H1 (cell line): ENCODE results near the gene SLC38A1. TPM values are rescaled to one million over a fixed set of nuclear protein-coding genes. Genes with fewer than 3 reads are reported as not detected.

Experiments used
- CTCF ChIA-PET: fragments of 300-600 bp; sonication (Branson Sonifier 250); formaldehyde crosslinking; loops from one replicate; lab custom pipeline; 2021; ENCODE audit not compliant: partially characterized antibody; lab: Charles Lee
- POLR2A ChIA-PET: fragments of 300-600 bp; sonication (Branson Sonifier 250); formaldehyde crosslinking; loops from one replicate; lab custom pipeline; 2021; ENCODE audit warnings: inconsistent platforms; ENCODE audit not compliant: partially characterized antibody; lab: Charles Lee
- DNase-seq, 2 experiments: peaks; one replicate each; pipeline versions ENCODE4 v3.0.0 to v3.0.0-alpha.2; 2010 to 2022; ENCODE audit warnings: low spot score in 2 of 2, low read depth in 1 of 2, mixed read lengths in 1 of 2
- FAIRE-seq: peaks from 2 replicates; lab custom pipeline; 2011; peaks lifted over from hg19 to GRCh38; lab: Jason Lieb, UNC
- H2AFZ ChIP-seq: 2 replicates; pipeline ENCODE4 v1.8.1; 2012; ENCODE audit warnings: low read length, inconsistent platforms
- H2AK5ac ChIP-seq: 2 replicates; pipeline ENCODE4 v1.6.1; 2013; ENCODE audit warnings: low read depth, low read length
- H2BK120ac ChIP-seq: replicated peaks from 2 replicates; pipeline ENCODE3; 2013; ENCODE audit warnings: low read depth, low read length, inconsistent platforms
- H2BK12ac ChIP-seq: 2 replicates; pipeline ENCODE4 v1.6.1; 2013; ENCODE audit warnings: low read depth, low read length
- H2BK15ac ChIP-seq: 2 replicates; pipeline ENCODE4 v1.6.1; 2013; ENCODE audit warnings: low read length
- H2BK20ac ChIP-seq: 2 replicates; pipeline ENCODE4 v1.6.1; 2013; ENCODE audit warnings: low read length
- H2BK5ac ChIP-seq: 2 replicates; pipeline ENCODE4 v1.6.1; 2013; ENCODE audit warnings: low read depth, low read length
- H3K14ac ChIP-seq: 2 replicates; pipeline ENCODE4 v1.6.1; 2013; ENCODE audit warnings: inconsistent platforms; ENCODE audit not compliant: insufficient read length
- H3K18ac ChIP-seq: 2 replicates; pipeline ENCODE4 v1.6.1; 2013; ENCODE audit warnings: low read length; ENCODE audit errors: extremely low read depth
- H3K23ac ChIP-seq: 2 replicates; pipeline ENCODE4 v1.6.1; 2013; ENCODE audit warnings: inconsistent platforms; ENCODE audit not compliant: insufficient read length
- H3K23me2 ChIP-seq: 2 replicates; pipeline ENCODE4 v1.6.1; 2013; ENCODE audit warnings: low read depth, low read length
- H3K27ac ChIP-seq: 2 replicates; pipeline ENCODE4 v1.6.1; 2011; ENCODE audit warnings: low read depth, low read length, inconsistent platforms
- H3K27me3 ChIP-seq, 4 experiments: replicated peaks in 1 of 4; 1 replicate in 1 of 4; 2 replicates in 3 of 4; pipeline versions ENCODE4 v1.6.1 to v1.8.1; 2011 to 2013; ENCODE audit warnings: low read length in 3 of 4, mild to moderate bottlenecking in 3 of 4, inconsistent platforms in 2 of 4, mixed read lengths in 2 of 4, moderate library complexity in 1 of 4; ENCODE audit not compliant: control insufficient read depth in 3 of 4, insufficient read depth in 3 of 4; ENCODE audit errors: extremely low read depth in 1 of 4
- H3K36me3 ChIP-seq, 4 experiments: 2 replicates each; pipeline versions ENCODE4 v1.6.1 to v1.8.1; 2011 to 2013; ENCODE audit warnings: mild to moderate bottlenecking in 4 of 4, low read length in 3 of 4, moderate library complexity in 2 of 4, control low read depth in 1 of 4, inconsistent platforms in 1 of 4; ENCODE audit not compliant: insufficient read depth in 4 of 4, control insufficient read depth in 2 of 4
- H3K4ac ChIP-seq: replicated peaks from 2 replicates; pipeline ENCODE3; 2013; ENCODE audit warnings: low read length, low read depth, mixed read lengths, inconsistent platforms; ENCODE audit not compliant: insufficient read length
- H3K4me1 ChIP-seq, 4 experiments: replicated peaks in 1 of 4; 1 replicate in 1 of 4; 2 replicates in 3 of 4; pipeline versions ENCODE4 v1.6.1 to v1.8.1; 2011 to 2013; ENCODE audit warnings: low read length in 3 of 4, inconsistent platforms in 2 of 4, mixed read lengths in 1 of 4; ENCODE audit not compliant: insufficient read depth in 4 of 4, control insufficient read depth in 3 of 4
- H3K4me2 ChIP-seq, 2 experiments: 2 replicates each; pipeline versions ENCODE4 v1.6.1 to v1.8.1; 2011 to 2013; ENCODE audit warnings: low read depth in 2 of 2, low read length in 2 of 2, control low read depth in 1 of 2, inconsistent platforms in 1 of 2, mild to moderate bottlenecking in 1 of 2; ENCODE audit not compliant: insufficient read depth in 1 of 2
- H3K4me3 ChIP-seq, 4 experiments: fragments of 200-600, 300-600 bp in 1 of 4; sonication (generic), shearing (Covaris generic), sonication (Bioruptor Twin) in 1 of 4; 2 replicates each; pipeline versions ENCODE4 v1.5.1 to v1.8.1; 2011 to 2016; ENCODE audit warnings: low read length in 4 of 4, low read depth in 3 of 4, control low read depth in 2 of 4, inconsistent platforms in 2 of 4, mild to moderate bottlenecking in 2 of 4, mixed read lengths in 1 of 4, moderate library complexity in 1 of 4; ENCODE audit not compliant: insufficient read depth in 2 of 4; ENCODE audit errors: extremely low read depth in 1 of 4
- H3K56ac ChIP-seq: replicated peaks from 2 replicates; pipeline ENCODE3; 2013; ENCODE audit warnings: low read depth, mild to moderate bottlenecking, mixed read lengths, low read length, inconsistent platforms; ENCODE audit not compliant: insufficient read length
- H3K79me1 ChIP-seq: 2 replicates; pipeline ENCODE4 v1.6.1; 2013; ENCODE audit warnings: low read depth, low read length, control low read depth
- H3K79me2 ChIP-seq, 2 experiments: 2 replicates each; pipeline versions ENCODE4 v1.6.1 to v1.8.1; 2012 to 2013; ENCODE audit warnings: low read length in 2 of 2, mild to moderate bottlenecking in 2 of 2, inconsistent platforms in 1 of 2; ENCODE audit not compliant: insufficient read depth in 2 of 2, control insufficient read depth in 1 of 2
- H3K9ac ChIP-seq, 4 experiments: replicated peaks in 1 of 4; 1 replicate in 1 of 4; 2 replicates in 3 of 4; pipeline versions ENCODE4 v1.6.1 to v1.8.1; 2011 to 2013; ENCODE audit warnings: low read depth in 3 of 4, low read length in 3 of 4, control low read depth in 2 of 4, mild to moderate bottlenecking in 2 of 4, moderate library complexity in 2 of 4, inconsistent platforms in 1 of 4; ENCODE audit errors: extremely low read depth in 1 of 4
- H3K9me3 ChIP-seq, 2 experiments: 2 replicates each; pipeline versions ENCODE4 v1.6.1 to v1.8.1; 2012 to 2013; ENCODE audit warnings: mild to moderate bottlenecking in 2 of 2, moderate library complexity in 2 of 2, control low read depth in 1 of 2, inconsistent platforms in 1 of 2, low read depth in 1 of 2, low read length in 1 of 2, mixed read lengths in 1 of 2; ENCODE audit not compliant: insufficient read depth in 2 of 2
- H4K20me1 ChIP-seq, 2 experiments: replicated peaks in 1 of 2; 2 replicates each; pipeline versions ENCODE3 to v1.8.1; 2011 to 2013; ENCODE audit warnings: inconsistent platforms in 2 of 2, low read length in 2 of 2, mild to moderate bottlenecking in 1 of 2; ENCODE audit not compliant: insufficient read depth in 2 of 2, control insufficient read depth in 1 of 2
- H4K5ac ChIP-seq: 2 replicates; pipeline ENCODE4 v1.6.1; 2013; ENCODE audit warnings: low read length, low read depth, mixed read lengths, inconsistent platforms; ENCODE audit not compliant: insufficient read length
- H4K8ac ChIP-seq: 2 replicates; pipeline ENCODE4 v1.8.0; 2013; ENCODE audit warnings: mild to moderate bottlenecking, moderate library complexity, low read length, inconsistent platforms; ENCODE audit not compliant: insufficient read depth; ENCODE audit errors: extremely low read depth
- H4K91ac ChIP-seq: replicated peaks from 2 replicates; pipeline ENCODE3; 2013; ENCODE audit warnings: low read length, mixed read lengths, inconsistent platforms; ENCODE audit not compliant: insufficient read length
- CBX5 ChIP-seq: fragments of 300-800, 300-1000 bp; sonication (generic); IDR thresholded peaks from 2 replicates; pipeline ENCODE4 v1.7.1; 2016; ENCODE audit warnings: antibody characterized with exemption, low read length, low read depth
- CHD1 ChIP-seq: IDR thresholded peaks from 2 replicates; pipeline ENCODE4 v1.6.1; 2012; ENCODE audit warnings: low read depth, low read length, improper control_type of control experiment
- CTCF ChIP-seq, 3 experiments: IDR thresholded peaks; 1 replicate in 2 of 3; 2 replicates in 1 of 3; pipeline versions ENCODE4 v1.5.1 to v1.6.1; 2011; ENCODE audit warnings: low read length in 3 of 3, mild to moderate bottlenecking in 3 of 3, inconsistent platforms in 2 of 3, low read depth in 1 of 3, moderate library complexity in 1 of 3; ENCODE audit not compliant: insufficient read depth in 1 of 3; ENCODE audit errors: control extremely low read depth in 1 of 3
- HDAC2 ChIP-seq, 2 experiments: fragments of 300-600 bp in 1 of 2; sonication (generic) in 1 of 2; IDR thresholded peaks; 2 replicates each; pipeline ENCODE4 v1.6.1; 2011 to 2012; ENCODE audit warnings: low read depth in 2 of 2, low read length in 2 of 2, mild to moderate bottlenecking in 2 of 2, moderate library complexity in 2 of 2, borderline replicate concordance in 1 of 2, inconsistent platforms in 1 of 2
- KDM4A ChIP-seq: IDR thresholded peaks from one replicate; pipeline ENCODE4 v1.7.1; 2012; ENCODE audit warnings: low read depth, mild to moderate bottlenecking, moderate library complexity, low read length, inconsistent platforms; ENCODE audit not compliant: severe bottlenecking
- NANOG ChIP-seq: IDR thresholded peaks from 2 replicates; pipeline ENCODE4 v1.6.1; 2011; ENCODE audit warnings: low read length, low read depth, mild to moderate bottlenecking, inconsistent platforms; ENCODE audit not compliant: insufficient read depth, poor library complexity, severe bottlenecking
- POLR2AphosphoS5 ChIP-seq: IDR thresholded peaks from 2 replicates; pipeline ENCODE4 v1.6.1; 2011; ENCODE audit warnings: low read depth, low read length
- SIN3A ChIP-seq, 2 experiments: IDR thresholded peaks in 1 of 2; conservative IDR thresholded peaks in 1 of 2; 2 replicates each; pipeline ENCODE4 v1.6.1; 2011 to 2012; ENCODE audit warnings: low read length in 2 of 2, improper control_type of control experiment in 1 of 2, low read depth in 1 of 2, mild to moderate bottlenecking in 1 of 2
- SP2 ChIP-seq: IDR thresholded peaks from 2 replicates; pipeline ENCODE4 v1.6.1; 2012; ENCODE audit warnings: mild to moderate bottlenecking, low read length, inconsistent platforms
- TAF7 ChIP-seq: optimal IDR thresholded peaks from 2 replicates; pipeline ENCODE3; 2011; ENCODE audit warnings: low read depth, mild to moderate bottlenecking, inconsistent platforms, low read length, moderate library complexity, borderline replicate concordance
- ZNF274 ChIP-seq: IDR thresholded peaks from 2 replicates; pipeline ENCODE4 v1.7.0; 2012; ENCODE audit warnings: low read length, borderline replicate concordance; ENCODE audit errors: extremely low read depth
- WGBS, 2 experiments: shearing (Covaris generic) in 1 of 2; methylation state at CpG; one replicate each; pipeline versions ENCODE4 v1.1.6 to v1.1.7; 2013 to 2015; ENCODE audit warnings: low lambda C conversion rate in 2 of 2, mixed read lengths in 2 of 2, inconsistent platforms in 1 of 2, low coverage in 1 of 2, missing lambda C conversion rate in 1 of 2; ENCODE audit not compliant: insufficient replicate concordance in 2 of 2, insufficient coverage in 1 of 2, insufficient read length in 1 of 2; ENCODE audit errors: extremely low coverage in 1 of 2, missing lambda C conversion rate in 1 of 2; 5-methylcytosine and 5-hydroxymethylcytosine counted together
- polyA plus RNA-seq, 7 experiments: library from polyadenylated mRNA; depleted of rRNA in 3 of 7; stranded (reverse) in 5 of 7; unstranded in 2 of 7; fragments of >200 nt in 5 of 7; fragments of 200-250 nt in 2 of 7; gene quantifications; 1 replicate in 5 of 7; 2 replicates in 1 of 7; 4 replicates in 1 of 7; pipeline versions ENCODE4 v1.2.1 to v1.2.3, GENCODE V29; 2011 to 2013; ENCODE audit warnings: missing spikeins in 2 of 7, mixed read lengths in 2 of 7
- total RNA-seq: library from RNA; stranded (reverse); fragmentation: NEBNext Ultra II Directional; extraction: Animal tissue kit (Norgen Biotek cat#: 25700); gene quantifications from 2 replicates; pipeline ENCODE4 v1.2.1, GENCODE V29; 2021

The SLC38A1 gene
- total and polyA plus RNA-seq, 2 of the 8 experiments (the other 6 are each of a cell fraction or from before 2014, with no cell fraction given), result 83.4 to 242 TPM

GRCh38 chr12:46230306-46230705, 38.5 kb downstream of the SLC38A1 start:
- Histone ChIP-seq H3K36me3 (peaks cover 9 to 70% (median 33%) of the 10 kb centered on the region in 4 experiments; a peak in 6 of 8 replicates), H2AFZ (no peak overlapping the region), H3K79me2 (peaks cover 2 to 93% of the 10 kb centered on the region in 2 experiments; a peak in 3 of 4 replicates), H3K23ac (no peak overlapping the region), H2BK20ac (no peak overlapping the region), H2BK15ac (no peak overlapping the region), H4K5ac (no peak overlapping the region), H3K4ac (no peak overlapping the region), H3K9me3 (no peaks in the 10 kb centered on the region), H3K27ac (no peak overlapping the region), H3K18ac (no peak overlapping the region), H4K20me1 (peaks cover 4 to 12% of the 10 kb centered on the region in 2 experiments), H3K56ac (no peak overlapping the region), H3K14ac (no peak overlapping the region), H3K4me2 (no peak overlapping the region), H2AK5ac (no peak overlapping the region), H3K9ac (no peak overlapping the region), H2BK120ac (no peak overlapping the region), H3K4me1 (no peaks in the 10 kb centered on the region), H3K79me1 (0 out of 2 replicates have a peak, but pooled peaks cover 2% of the 10 kb centered on the region), H4K8ac (no peak overlapping the region), H4K91ac (no peak overlapping the region), H2BK5ac (no peak overlapping the region), H3K4me3 (no peak overlapping the region), H3K23me2 (no peaks in the 10 kb centered on the region), H2BK12ac (no peak overlapping the region), H3K27me3 (no peaks in the 10 kb centered on the region)
- POLR2A ChIA-PET, result interaction anchor here (1.2 kb wide), 1 partner anchor 32 kb away, joined by 3 read pairs; no protein-coding TSS in a partner anchor
- whole genome bisulfite sequencing, 2 experiments, result 95% methylated on average over 2 of the region's 2 CpGs; no CpG with 5 or more reads in 1 of the 2 experiments
- DNase-seq (no peak), FAIRE-seq (no peak)
- CTCF ChIA-PET, result no interaction called here
- no peak for TF ChIP-seq SIN3A (conservative IDR thresholded peaks at IDR 0.05 in 1 of 2, IDR thresholded peaks at IDR 0.05 in 1 of 2; ENCODE audit: low read depth in 1 of 2, low read length in 2 of 2)
- TF ChIP-seq KDM4A, result no peak
- TF ChIP-seq ZNF274, result no peak
- TF ChIP-seq TAF7, result no peak
- no peak for TF ChIP-seq NANOG
- TF ChIP-seq CHD1, result no peak
- no peak for TF ChIP-seq SP2
- TF ChIP-seq HDAC2 (IDR thresholded peaks at IDR 0.05; ENCODE audit: borderline replicate concordance in 1 of 2, low read depth in 2 of 2, low read length in 2 of 2), result no peak
- no peak for TF ChIP-seq POLR2AphosphoS5
- no peak for TF ChIP-seq CBX5
- TF ChIP-seq CTCF (IDR thresholded peaks at IDR 0.05; ENCODE audit: control extremely low read depth in 1 of 3, insufficient read depth in 1 of 3, low read depth in 1 of 3, low read length in 3 of 3), result no peak
